ENCODE measurements around the gene RNASE1.
"Not testable (repeated sequence)": the region's sequence is repeated elsewhere in the genome, so short reads cannot be mapped to it uniquely, and the experiment has no call there.

RNASE1 gene

GRCh38 chr14:20769421-20769820, 33.2 kb downstream of the RNASE1 start:
- no peak for DNase-seq

DNA sequence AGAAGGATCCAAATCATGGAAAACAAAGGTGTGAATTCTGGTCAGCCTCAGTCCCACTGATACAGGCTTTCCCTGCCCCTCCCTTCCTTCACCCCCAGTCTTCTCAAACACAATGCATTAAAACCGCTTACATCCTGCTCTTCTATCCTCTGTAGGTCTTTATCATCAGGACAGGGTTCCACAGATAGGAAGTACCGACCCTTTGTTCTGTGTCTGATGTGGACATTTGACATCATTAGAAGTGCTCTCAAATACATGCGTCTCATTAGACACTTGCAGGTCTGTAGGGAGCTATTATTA, 34.1 kb downstream of the RNASE1 start:
- no peak for DNase-seq

DNA sequence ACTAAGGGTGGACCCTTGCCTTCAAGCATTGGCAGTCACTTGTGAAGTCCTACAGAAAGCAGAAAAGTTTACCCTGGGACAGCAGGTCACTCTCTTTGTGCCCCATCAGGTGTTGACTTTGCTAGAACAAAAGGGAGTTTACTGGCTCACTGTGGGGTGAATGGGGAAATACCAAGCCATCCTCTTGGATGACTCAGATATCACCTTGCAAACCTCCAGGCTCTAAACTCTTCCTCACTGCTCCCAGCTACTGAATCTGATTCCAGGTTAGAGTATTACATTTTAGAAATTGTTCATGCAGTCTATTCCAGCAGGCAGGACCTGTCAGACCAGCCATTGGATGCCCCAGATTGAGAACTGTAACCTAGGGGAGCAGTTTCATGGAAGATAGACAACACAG, 41.7 kb downstream of the RNASE1 start:
- DNase-seq: no peak

- DNase-seq: not testable (repeated sequence)
Measured at GRCh38 chr14:20759465-20759864, 43.2 kb downstream of the RNASE1 start.

DNA sequence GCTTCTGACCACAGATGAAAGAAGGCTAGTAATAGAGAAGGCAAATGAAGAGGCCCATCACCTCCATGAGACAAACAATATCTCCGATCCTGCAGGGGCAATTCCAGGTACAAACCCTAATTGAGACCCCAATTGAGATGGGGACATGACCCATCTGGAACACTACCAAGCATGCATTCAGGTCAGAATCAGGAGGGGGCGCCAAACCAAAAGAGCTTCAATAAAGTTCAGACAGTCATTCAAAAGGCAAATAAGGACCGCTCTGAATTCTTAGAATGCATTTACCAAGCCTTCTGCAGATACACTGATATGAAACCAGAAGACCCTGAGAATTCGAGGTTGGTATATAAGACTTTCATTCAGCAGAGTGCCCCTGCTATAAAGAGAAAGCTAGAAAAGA, 44.7 kb downstream of the RNASE1 start:
- peak; percentile 14 for DNase-seq

GRCh38 chr14:20755037-20755436, 47.6 kb downstream of the RNASE1 start:
- no peak for DNase-seq

DNA sequence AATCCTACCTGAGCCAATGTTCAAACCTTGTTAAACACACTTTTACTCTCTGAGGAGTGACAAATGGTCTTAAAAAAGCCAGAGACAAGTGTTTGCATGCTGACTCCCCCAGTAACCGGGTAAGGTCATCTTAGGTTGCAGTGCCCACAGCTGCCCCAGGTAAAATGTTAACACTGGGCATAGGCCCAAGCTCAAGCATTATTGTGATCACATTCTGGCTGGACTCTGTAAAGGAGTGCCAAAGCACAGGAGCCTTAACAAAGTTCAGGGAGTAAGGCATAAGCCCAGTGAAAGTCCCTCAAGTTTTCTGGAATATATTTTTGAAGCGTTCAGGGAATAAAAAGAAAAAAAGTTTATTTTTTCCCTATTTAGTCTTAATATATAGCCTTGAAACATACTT, 48.3 kb downstream of the RNASE1 start:
- DNase-seq: no peak

DNA sequence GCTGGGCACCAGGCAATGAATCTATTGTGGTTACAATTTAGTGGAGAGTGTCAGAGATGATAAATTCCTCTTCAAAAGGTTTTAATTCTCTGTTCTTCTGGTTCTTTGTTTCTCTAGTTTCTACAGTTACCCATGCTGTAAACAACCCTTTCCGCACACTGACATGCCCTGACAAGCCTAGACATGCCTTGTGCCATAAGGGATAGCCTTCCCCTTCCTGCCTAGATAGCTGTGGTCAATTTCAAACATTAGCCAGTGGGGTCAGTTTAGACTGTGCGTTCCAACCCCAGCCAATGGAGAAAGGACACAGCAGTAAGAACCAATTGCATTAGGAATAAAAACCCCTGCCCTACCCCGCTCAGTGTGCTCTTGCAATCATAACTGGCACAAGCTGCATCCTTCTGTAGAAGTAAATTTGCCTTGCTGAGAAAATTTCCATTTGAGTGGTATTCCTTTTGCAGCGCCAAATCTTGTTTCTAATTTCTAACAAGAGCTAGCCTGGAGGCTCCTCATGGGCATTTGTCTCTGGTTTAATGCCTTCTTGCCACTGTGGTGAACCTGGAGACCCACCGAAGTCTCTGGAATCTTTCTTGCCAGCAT, 50.6 kb downstream of the RNASE1 start:
- DNase-seq: no peak

All from T-helper 9 cell (primary cell).